Hepatocyte (in vitro differentiated cells): Measurements from ENCODE around the gene ZMIZ1. TPM values are rescaled to one million over a fixed set of nuclear protein-coding genes. Genes with fewer than 3 reads are reported as not detected.
A peak's percentile ranks its signal among the peaks of the same experiment; 100 is the strongest.

ENCODE experiments used
- DNase-seq: peaks from one replicate; pipeline ENCODE4 v3.0.0-alpha.2; 2016; ENCODE audit warnings: low spot score
- H2AFZ ChIP-seq: fragments of 200-600 bp; sonication (generic); 2 replicates; pipeline ENCODE4 v1.6.0; 2016; ENCODE audit warnings: antibody characterized with exemption, mild to moderate bottlenecking
- H3K27ac ChIP-seq: fragments of 200-600 bp; sonication (generic); 2 replicates; pipeline ENCODE4 v1.5.1; 2016; ENCODE audit warnings: mild to moderate bottlenecking
- H3K27me3 ChIP-seq: fragments of 200-600 bp; sonication (generic); 2 replicates; pipeline ENCODE4 v1.6.1; 2016
- H3K36me3 ChIP-seq: fragments of 200-600 bp; sonication (generic); replicated peaks from 2 replicates; pipeline ENCODE4 v1.5.1; 2016; ENCODE audit warnings: low read depth; ENCODE audit not compliant: insufficient read depth
- H3K4me1 ChIP-seq: fragments of 200-600 bp; sonication (generic); 2 replicates; pipeline ENCODE4 v1.5.1; 2016; ENCODE audit warnings: mild to moderate bottlenecking, moderate library complexity; ENCODE audit not compliant: insufficient read depth
- H3K4me2 ChIP-seq: fragments of 200-600 bp; sonication (generic); 2 replicates; pipeline ENCODE4 v1.6.0; 2016
- H3K4me3 ChIP-seq: fragments of 200-600 bp; sonication (generic); 2 replicates; pipeline ENCODE4 v1.5.1; 2016; ENCODE audit warnings: mild to moderate bottlenecking
- H3K79me2 ChIP-seq: fragments of 200-600 bp; sonication (generic); 2 replicates; pipeline ENCODE4 v1.6.0; 2017; ENCODE audit warnings: mild to moderate bottlenecking
- H3K9me2 ChIP-seq: fragments of 200-600 bp; sonication (generic); replicated peaks from 2 replicates; pipeline ENCODE4 v1.6.0; 2017; ENCODE audit warnings: mild to moderate bottlenecking; ENCODE audit not compliant: insufficient read depth
- H3K9me3 ChIP-seq: fragments of 200-600 bp; sonication (generic); 2 replicates; pipeline ENCODE4 v1.5.1; 2016; ENCODE audit warnings: low read depth, mild to moderate bottlenecking
- H4K20me1 ChIP-seq: fragments of 200-600 bp; sonication (generic); 2 replicates; pipeline ENCODE4 v1.6.0; 2016; ENCODE audit warnings: mild to moderate bottlenecking; ENCODE audit not compliant: insufficient read depth, poor library complexity, severe bottlenecking
- EZH2 ChIP-seq: fragments of 200-600 bp; sonication (generic); IDR thresholded peaks from 2 replicates; pipeline ENCODE4 v1.6.1; 2016; ENCODE audit warnings: antibody characterized with exemption, mild to moderate bottlenecking, borderline replicate concordance
- EZH2phosphoT487 ChIP-seq: fragments of 200-600 bp; sonication (generic); IDR thresholded peaks from one replicate; pipeline ENCODE4 v1.6.1; 2018; ENCODE audit warnings: antibody characterized with exemption, mild to moderate bottlenecking, low read depth, moderate library complexity; ENCODE audit not compliant: unreplicated experiment, severe bottlenecking
- WGBS: methylation state at CpG from one replicate; pipeline ENCODE4 v1.1.6; 2016; ENCODE audit warnings: low lambda C conversion rate; ENCODE audit errors: missing lambda C conversion rate; 5-methylcytosine and 5-hydroxymethylcytosine counted together
- polyA plus RNA-seq: library from polyadenylated mRNA; unstranded; fragments of >200 nt; fragmentation: Nextera tagmentation; extraction: Ambion mirVana; gene quantifications from 2 replicates; pipeline ENCODE4 v1.2.1, GENCODE V29; 2016
- total RNA-seq: library from RNA; depleted of rRNA; stranded (reverse); fragments of >200 nt; gene quantifications from 2 replicates; pipeline ENCODE4 v1.2.3, GENCODE V29; 2014
- TF ChIP-seq, protein P1 (sequence below): fragments of 200-600 bp; sonication (generic); IDR thresholded peaks from 2 replicates; pipeline ENCODE4 v1.5.1; 2016; ENCODE audit warnings: antibody characterized with exemption, mild to moderate bottlenecking; ENCODE audit not compliant: poor library complexity

The ZMIZ1 gene
- total and polyA plus RNA-seq, 2 experiments from 2014 or later: 30.9 to 32.4 TPM

DNA sequence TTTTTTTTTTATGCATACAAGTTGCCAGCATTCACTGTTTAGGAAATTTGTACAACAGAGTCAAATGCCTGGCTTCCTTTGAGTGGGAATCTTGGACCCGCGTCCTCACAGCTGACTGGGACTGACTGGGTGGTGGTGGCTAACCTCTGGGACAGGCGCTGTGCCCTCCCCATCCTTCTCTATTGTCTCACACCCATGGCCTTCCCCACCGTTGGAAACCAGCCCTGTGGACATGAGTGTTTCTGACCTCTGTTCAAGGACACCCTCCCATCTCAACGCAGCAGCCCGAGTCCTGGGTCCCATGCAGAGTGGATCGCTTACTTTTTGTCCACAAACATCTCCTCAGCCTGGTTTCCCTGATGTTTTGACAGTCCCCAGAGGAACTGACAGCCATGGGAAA is 153.4 kb downstream of the ZMIZ1 start:
- H2AFZ ChIP-seq: no peak overlapping the region
- H3K9me2 ChIP-seq: no peaks in the 10 kb centered on the region
- DNase-seq: no peak
- 78% methylated on average over 7 of the region's 7 CpGs for WGBS
- peaks cover 53% of the 10 kb centered on the region for H3K4me1 ChIP-seq
- no peaks in the 10 kb centered on the region for H3K36me3 ChIP-seq
- no peaks in the 10 kb centered on the region for H3K27me3 ChIP-seq
- peaks cover 4% of the 10 kb centered on the region for H3K79me2 ChIP-seq
- no peak overlapping the region for H3K4me3 ChIP-seq
- no peak overlapping the region for H3K4me2 ChIP-seq
- H3K27ac ChIP-seq: peak overlapping the region; percentile 73
- peaks cover 10% of the 10 kb centered on the region for H4K20me1 ChIP-seq
- no peaks in the 10 kb centered on the region for H3K9me3 ChIP-seq
- TF ChIP-seq, protein P1, sequence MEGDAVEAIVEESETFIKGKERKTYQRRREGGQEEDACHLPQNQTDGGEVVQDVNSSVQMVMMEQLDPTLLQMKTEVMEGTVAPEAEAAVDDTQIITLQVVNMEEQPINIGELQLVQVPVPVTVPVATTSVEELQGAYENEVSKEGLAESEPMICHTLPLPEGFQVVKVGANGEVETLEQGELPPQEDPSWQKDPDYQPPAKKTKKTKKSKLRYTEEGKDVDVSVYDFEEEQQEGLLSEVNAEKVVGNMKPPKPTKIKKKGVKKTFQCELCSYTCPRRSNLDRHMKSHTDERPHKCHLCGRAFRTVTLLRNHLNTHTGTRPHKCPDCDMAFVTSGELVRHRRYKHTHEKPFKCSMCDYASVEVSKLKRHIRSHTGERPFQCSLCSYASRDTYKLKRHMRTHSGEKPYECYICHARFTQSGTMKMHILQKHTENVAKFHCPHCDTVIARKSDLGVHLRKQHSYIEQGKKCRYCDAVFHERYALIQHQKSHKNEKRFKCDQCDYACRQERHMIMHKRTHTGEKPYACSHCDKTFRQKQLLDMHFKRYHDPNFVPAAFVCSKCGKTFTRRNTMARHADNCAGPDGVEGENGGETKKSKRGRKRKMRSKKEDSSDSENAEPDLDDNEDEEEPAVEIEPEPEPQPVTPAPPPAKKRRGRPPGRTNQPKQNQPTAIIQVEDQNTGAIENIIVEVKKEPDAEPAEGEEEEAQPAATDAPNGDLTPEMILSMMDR: no peak
- no peak for TF ChIP-seq EZH2
- no peak for TF ChIP-seq EZH2phosphoT487

DNA sequence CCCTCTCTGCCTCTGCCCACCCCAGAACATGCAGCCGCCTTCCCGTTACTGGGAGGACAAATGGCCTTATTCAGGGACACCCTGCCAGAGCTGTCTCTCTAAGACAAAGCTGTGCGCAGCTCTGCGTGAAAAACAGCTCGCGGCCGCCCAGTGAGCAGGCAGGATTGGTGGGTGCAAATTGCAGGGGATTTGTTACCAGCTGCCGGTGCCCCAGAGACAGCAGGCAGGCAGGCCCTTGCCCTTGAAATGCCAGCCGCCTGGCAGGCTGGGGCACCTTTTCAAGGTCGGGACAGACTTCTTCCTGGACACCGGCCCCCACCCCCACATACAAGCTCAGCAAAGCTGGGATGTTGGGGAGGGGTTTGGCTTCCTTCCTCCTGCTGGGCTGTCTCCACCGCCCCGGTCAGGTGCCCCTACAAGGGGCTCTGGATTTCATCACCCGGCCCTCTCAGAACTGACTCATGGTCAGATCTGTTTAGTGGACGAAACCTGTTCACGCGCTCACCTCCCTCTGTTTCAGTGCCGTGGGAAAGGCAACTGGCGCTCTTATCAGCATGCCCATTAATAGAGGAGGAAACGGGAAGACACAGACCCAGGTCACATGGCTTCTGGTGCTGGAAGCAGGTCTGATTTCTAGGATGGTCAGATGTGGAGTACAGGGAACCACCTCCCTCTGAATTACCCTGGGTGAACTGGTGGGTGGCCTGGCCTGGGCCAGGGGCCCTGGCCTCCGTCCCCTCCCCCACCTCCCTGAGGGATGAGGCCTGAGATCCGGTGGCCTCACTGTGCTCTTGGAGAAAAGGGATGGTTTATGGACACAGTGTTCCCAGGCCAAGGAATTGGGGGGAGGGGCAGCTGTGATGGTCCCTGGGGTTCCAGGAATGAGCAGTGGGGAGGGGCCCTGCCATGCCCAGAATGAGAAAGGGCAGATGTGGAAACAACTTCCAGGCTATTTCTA is 154.6 kb downstream of the ZMIZ1 start:
- H3K9me2 ChIP-seq: no peaks in the 10 kb centered on the region
- H3K27me3 ChIP-seq: no peaks in the 10 kb centered on the region
- no peaks in the 10 kb centered on the region for H3K36me3 ChIP-seq
- H3K27ac ChIP-seq: peak overlapping the region; percentile 73
- H3K4me1 ChIP-seq: peaks cover 53% of the 10 kb centered on the region
- no peak overlapping the region for H3K4me3 ChIP-seq
- H3K4me2 ChIP-seq: peak overlapping the region; percentile 23
- TF ChIP-seq EZH2phosphoT487: no peak
- H3K9me3 ChIP-seq: no peaks in the 10 kb centered on the region
- DNase-seq: peak; percentile 78
- peaks cover 10% of the 10 kb centered on the region for H3K79me2 ChIP-seq
- 54% methylated on average over 22 of the region's 22 CpGs for WGBS
- peaks cover 14% of the 10 kb centered on the region for H4K20me1 ChIP-seq
- H2AFZ ChIP-seq: no peak overlapping the region

DNA sequence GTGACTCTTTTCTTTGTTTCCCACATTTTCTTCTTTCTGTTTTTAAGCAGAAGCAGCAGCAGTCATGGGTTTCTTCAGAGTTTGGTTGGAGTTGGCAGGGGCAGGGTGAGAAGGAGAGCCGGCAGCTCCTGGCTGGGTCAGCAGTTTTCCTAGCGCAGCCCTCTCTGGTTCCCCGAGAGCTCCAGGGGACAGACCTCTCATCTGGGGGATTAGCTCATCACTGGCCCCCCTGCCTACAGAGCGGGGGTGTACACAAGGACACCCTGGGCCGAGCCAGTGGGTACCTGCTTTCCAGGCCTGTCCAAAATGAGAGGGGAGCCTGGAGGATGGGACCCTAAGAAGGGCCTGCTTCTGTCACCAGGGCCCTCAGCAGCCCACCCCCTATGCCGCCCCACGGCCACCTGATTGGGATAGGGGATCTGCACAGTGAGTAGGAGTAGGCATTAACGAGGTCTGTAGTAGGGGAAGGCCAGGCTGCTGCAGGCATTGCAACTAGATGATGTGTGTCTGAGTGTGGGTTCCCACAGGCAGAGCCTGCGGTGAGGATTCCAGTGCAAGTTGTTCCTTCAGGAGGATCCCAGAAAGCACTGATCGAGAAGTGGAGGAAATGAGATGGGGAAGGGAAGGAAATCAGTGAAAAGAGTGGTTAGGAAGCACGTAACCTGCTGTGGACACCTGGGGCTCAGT is 155.6 kb downstream of the ZMIZ1 start:
- Histone ChIP-seq H2AFZ (no peak overlapping the region), H3K4me3 (no peak overlapping the region), H4K20me1 (peaks cover 18% of the 10 kb centered on the region), H3K79me2 (peaks cover 10% of the 10 kb centered on the region), H3K27ac (peak overlapping the region; percentile 73), H3K27me3 (no peaks in the 10 kb centered on the region), H3K36me3 (no peaks in the 10 kb centered on the region), H3K4me1 (peaks cover 56% of the 10 kb centered on the region), H3K9me2 (no peaks in the 10 kb centered on the region), H3K9me3 (no peaks in the 10 kb centered on the region), H3K4me2 (peak overlapping the region; percentile 19)
- DNase-seq: no peak
- no peak for TF ChIP-seq EZH2phosphoT487
- TF ChIP-seq EZH2: no peak
- TF ChIP-seq, protein P1: no peak
- WGBS: 82% methylated on average over 11 of the region's 11 CpGs

DNA sequence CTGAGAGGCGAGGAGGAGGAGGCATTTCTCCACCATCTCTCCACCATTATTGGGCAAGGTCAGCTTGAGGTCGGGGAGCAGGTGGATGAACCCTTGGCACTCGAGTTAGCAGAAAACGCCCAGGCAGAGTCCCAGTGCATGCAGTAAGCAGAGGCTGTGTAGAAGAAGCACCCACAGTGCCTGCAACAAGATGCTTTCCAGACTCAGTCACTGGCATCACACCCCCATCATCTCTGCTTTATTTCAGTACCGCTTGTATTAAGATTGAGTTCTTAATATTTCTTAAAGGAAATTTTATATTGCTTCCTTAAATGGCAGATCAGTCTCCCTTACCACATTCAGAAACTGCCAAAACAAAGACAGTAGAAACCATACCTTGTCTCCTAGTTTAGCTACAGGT is 156.2 kb downstream of the ZMIZ1 start:
- no peaks in the 10 kb centered on the region for H3K36me3 ChIP-seq
- TF ChIP-seq EZH2phosphoT487 (no peak), EZH2 (no peak)
- TF ChIP-seq, protein P1: no peak
- H3K79me2 ChIP-seq: peaks cover 10% of the 10 kb centered on the region
- no peaks in the 10 kb centered on the region for H3K9me2 ChIP-seq
- no peak overlapping the region for H3K27ac ChIP-seq
- H3K4me1 ChIP-seq: peaks cover 62% of the 10 kb centered on the region
- H3K4me3 ChIP-seq: no peak overlapping the region
- DNase-seq: no peak
- 82% methylated on average over 5 of the region's 5 CpGs for WGBS
- H2AFZ ChIP-seq: no peak overlapping the region
- H4K20me1 ChIP-seq: peaks cover 22% of the 10 kb centered on the region
- H3K9me3 ChIP-seq: no peaks in the 10 kb centered on the region
- no peak overlapping the region for H3K4me2 ChIP-seq
- H3K27me3 ChIP-seq: no peaks in the 10 kb centered on the region
